HCT116 (cell line): ENCODE measurements around the gene HTRA3. TPM values are rescaled to one million over a fixed set of nuclear protein-coding genes. Genes with fewer than 3 reads are reported as not detected.

ENCODE experiments used
- ATAC-seq: fragments of 200-7000 bp; cut with Tn5 transposase; 2 replicates; pipeline ENCODE4 v1.9.1; 2020; ENCODE audit warnings: mild to moderate bottlenecking, moderate library complexity
- BruUV-seq: library from RNA; stranded (reverse); fragments of 400-500 nt; replicated peaks from 2 replicates; lab custom pipeline; 2021; lab: Mats Ljungman, UMichigan
- CTCF ChIA-PET: fragments of 300-600 bp; sonication (Branson Sonifier 250); formaldehyde crosslinking; loops from one replicate; lab custom pipeline; 2021; ENCODE audit warnings: antibody characterized with exemption; lab: Charles Lee
- POLR2A ChIA-PET: fragments of 300-600, 350-600 bp; sonication (Branson Sonifier 250); formaldehyde crosslinking; loops from one replicate; lab custom pipeline; 2021; ENCODE audit warnings: antibody characterized with exemption; lab: Charles Lee
- RAD21 ChIA-PET, 2 experiments: fragments of 300-600 bp; sonication (Branson Sonifier 250); formaldehyde crosslinking; loops; one replicate each; lab custom pipeline; 2023; ENCODE audit warnings: low total read pairs in 2 of 2; ENCODE audit not compliant: uncharacterized antibody in 2 of 2, unreplicated experiment in 2 of 2, low non-redundant PET in 1 of 2; lab: Charles Lee
- DNase-seq: peaks from one replicate; pipeline ENCODE4 v3.0.0-alpha.2; 2010; ENCODE audit warnings: low read depth, low spot score
- H2AFZ ChIP-seq: fragments of 200-600 bp; shearing (Covaris generic), sonication (generic); 2 replicates; pipeline ENCODE4 v1.6.1; 2017; ENCODE audit warnings: low read depth, mixed run types, mixed read lengths, antibody characterized with exemption, low read length; ENCODE audit not compliant: poor library complexity, severe bottlenecking
- H3K27ac ChIP-seq: 2 replicates; pipeline ENCODE4 v1.5.1; 2012; ENCODE audit warnings: low read depth, low read length
- H3K27me3 ChIP-seq: fragments of 200-600 bp; sonication (generic); 2 replicates; pipeline ENCODE4 v1.6.1; 2016; ENCODE audit warnings: mixed run types, low read length, mixed read lengths; ENCODE audit not compliant: insufficient read depth
- H3K36me3 ChIP-seq, 2 experiments: fragments of 200-500 bp in 1 of 2; fragments of 200-600 bp in 1 of 2; sonication (Bioruptor generic) in 1 of 2; sonication (generic) in 1 of 2; 2 replicates each; pipeline versions ENCODE4 v1.5.1 to v1.6.1; 2014 to 2016; ENCODE audit warnings: low read length in 2 of 2, inconsistent platforms in 1 of 2, mixed read lengths in 1 of 2, mixed run types in 1 of 2; ENCODE audit not compliant: insufficient read depth in 2 of 2, control insufficient read depth in 1 of 2
- H3K4me1 ChIP-seq, 2 experiments: fragments of 200-600 bp in 1 of 2; sonication (generic) in 1 of 2; 2 replicates each; pipeline versions ENCODE4 v1.5.1 to v1.6.1; 2012 to 2017; ENCODE audit warnings: low read length in 2 of 2, inconsistent platforms in 1 of 2, mild to moderate bottlenecking in 1 of 2, mixed read lengths in 1 of 2, mixed run types in 1 of 2, moderate library complexity in 1 of 2; ENCODE audit not compliant: insufficient read depth in 2 of 2, control insufficient read depth in 1 of 2
- H3K4me2 ChIP-seq: fragments of 200-600 bp; sonication (generic); 2 replicates; pipeline ENCODE4 v1.6.1; 2017; ENCODE audit warnings: mixed run types, low read length, mixed read lengths
- H3K4me3 ChIP-seq, 2 experiments: fragments of 200-600 bp in 1 of 2; sonication (generic) in 1 of 2; replicated peaks in 1 of 2; 2 replicates each; pipeline ENCODE4 v1.5.1; 2011 to 2016; ENCODE audit warnings: low read length in 2 of 2, control low read depth in 1 of 2, low read depth in 1 of 2, mild to moderate bottlenecking in 1 of 2, mixed read lengths in 1 of 2, mixed run types in 1 of 2
- H3K79me2 ChIP-seq: fragments of 200-600 bp; sonication (generic); 2 replicates; pipeline ENCODE4 v1.6.1; 2017; ENCODE audit warnings: mild to moderate bottlenecking, mixed run types, low read length, moderate library complexity, mixed read lengths; ENCODE audit not compliant: insufficient read depth
- H3K9ac ChIP-seq: fragments of 200-600 bp; sonication (generic); 2 replicates; pipeline ENCODE4 v1.6.1; 2016; ENCODE audit warnings: low read length, mixed read lengths
- H3K9me2 ChIP-seq: fragments of 200-600 bp; sonication (generic), shearing (Covaris generic); 2 replicates; pipeline ENCODE4 v1.6.1; 2017; ENCODE audit warnings: mixed run types, mild to moderate bottlenecking, moderate library complexity; ENCODE audit not compliant: insufficient read depth
- H3K9me3 ChIP-seq, 2 experiments: fragments of 200-500 bp in 1 of 2; fragments of 200-600 bp in 1 of 2; sonication (Bioruptor generic) in 1 of 2; sonication (generic) in 1 of 2; 2 replicates each; pipeline ENCODE4 v1.6.1; 2014 to 2017; ENCODE audit warnings: low read length in 2 of 2, mixed read lengths in 2 of 2, inconsistent platforms in 1 of 2, low read depth in 1 of 2, mild to moderate bottlenecking in 1 of 2, mixed run types in 1 of 2, moderate library complexity in 1 of 2; ENCODE audit not compliant: control insufficient read depth in 1 of 2, insufficient read depth in 1 of 2
- H4K20me1 ChIP-seq: fragments of 200-600 bp; sonication (generic), shearing (Covaris generic); 2 replicates; pipeline ENCODE4 v1.6.1; 2017; ENCODE audit warnings: mixed run types, mild to moderate bottlenecking, moderate library complexity; ENCODE audit not compliant: insufficient read depth
- ATF3 ChIP-seq: IDR thresholded peaks from 2 replicates; pipeline ENCODE4 v1.6.1; 2012
- CEBPB ChIP-seq: IDR thresholded peaks from 2 replicates; pipeline ENCODE4 v1.6.1; 2012; ENCODE audit warnings: low read depth
- CTCF ChIP-seq, 3 experiments: fragments of 200-600 bp in 1 of 3; sonication (generic) in 1 of 3; IDR thresholded peaks in 2 of 3; conservative IDR thresholded peaks in 1 of 3; 2 replicates each; pipeline ENCODE4 v1.5.1; 2012 to 2017; ENCODE audit warnings: low read depth in 2 of 3, low read length in 2 of 3, antibody characterized with exemption in 1 of 3, borderline replicate concordance in 1 of 3, control low read depth in 1 of 3, mild to moderate bottlenecking in 1 of 3, mixed read lengths in 1 of 3, mixed run types in 1 of 3, moderate library complexity in 1 of 3; ENCODE audit not compliant: insufficient read depth in 1 of 3
- EGR1 ChIP-seq: IDR thresholded peaks from 2 replicates; pipeline ENCODE4 v1.6.1; 2012; ENCODE audit warnings: low read depth
- ELF1 ChIP-seq: IDR thresholded peaks from 2 replicates; pipeline ENCODE4 v1.6.1; 2012; ENCODE audit warnings: low read depth, borderline replicate concordance
- EZH2phosphoT487 ChIP-seq: fragments of 200-600 bp; IDR thresholded peaks from 2 replicates; pipeline ENCODE4 v1.6.1; 2018; ENCODE audit warnings: antibody characterized with exemption, borderline replicate concordance
- SP1 ChIP-seq: IDR thresholded peaks from 2 replicates; pipeline ENCODE4 v1.6.1; 2012; ENCODE audit warnings: low read depth
- SRF ChIP-seq: IDR thresholded peaks from 2 replicates; pipeline ENCODE4 v1.6.1; 2012; ENCODE audit warnings: low read depth
- TCF7L2 ChIP-seq: IDR thresholded peaks from 2 replicates; pipeline ENCODE4 v1.7.0; 2011; ENCODE audit warnings: borderline replicate concordance, inconsistent platforms; ENCODE audit not compliant: insufficient read depth, insufficient read length; ENCODE audit errors: extremely low read depth
- YY1 ChIP-seq: IDR thresholded peaks from 2 replicates; pipeline ENCODE4 v1.6.1; 2011; ENCODE audit warnings: low read length, low read depth, moderate library complexity, mild to moderate bottlenecking; ENCODE audit not compliant: insufficient replicate concordance; ENCODE audit errors: extremely low read depth
- ZFX ChIP-seq: fragments of 450-650 bp; IDR thresholded peaks from 2 replicates; pipeline ENCODE4 v1.6.1; 2017
- intact Hi-C: fragments of 100-400 bp; cut with micrococcal nuclease; formaldehyde crosslinking; loops from 2 replicates; pipeline ENCODE4 v1.10.0; 2022
- total RNA-seq: library from RNA; stranded (reverse); gene quantifications from one replicate; pipeline ENCODE4 v1.2.1, GENCODE V29; 2021; ENCODE audit not compliant: unreplicated experiment

The HTRA3 gene
- total RNA-seq, 1 experiment from 2014 or later = not detected

GRCh38 chr4:8332038-8332857 is 62.7 kb downstream of the HTRA3 start:
- no peak for TF ChIP-seq SP1
- TF ChIP-seq TCF7L2 = no peak
- TF ChIP-seq ATF3 = no peak
- no peak for TF ChIP-seq ZFX
- TF ChIP-seq YY1 = no peak
- TF ChIP-seq EGR1 = no peak
- TF ChIP-seq EZH2phosphoT487 = no peak
- TF ChIP-seq ELF1 = no peak
- TF ChIP-seq, all 23 proteins: peak for 0
- intact Hi-C loops = no loop called here
- peaks cover 0 to 8% of the 10 kb centered on the region in 2 experiments; a peak in 3 of 4 replicates for H3K9me3 ChIP-seq
- H3K4me1 ChIP-seq = peaks cover 0 to 4% of the 10 kb centered on the region in 2 experiments; a peak in 1 of 4 replicates
- CTCF ChIA-PET = no interaction called here
- no peaks in the 10 kb centered on the region for H3K9me2 ChIP-seq
- no peak overlapping the region for H3K4me3 ChIP-seq
- no peaks in the 10 kb centered on the region for H4K20me1 ChIP-seq
- POLR2A ChIA-PET = no interaction called here
- H3K9ac ChIP-seq = no peak overlapping the region
- DNase-seq = no peak
- no peaks in the 10 kb centered on the region for H3K27me3 ChIP-seq
- H3K4me2 ChIP-seq = no peak overlapping the region
- H3K27ac ChIP-seq = no peak overlapping the region
- RAD21 ChIA-PET = no interaction called here
- no peaks in the 10 kb centered on the region for H3K79me2 ChIP-seq
- ATAC-seq = no peak
- H3K36me3 ChIP-seq = no peaks in the 10 kb centered on the region
- no peak overlapping the region for H2AFZ ChIP-seq
- BruUV-seq = no TSS peak

- RAD21 ChIA-PET = no interaction called here
- Histone ChIP-seq H3K27ac (no peak overlapping the region), H3K27me3 (no peaks in the 10 kb centered on the region), H3K36me3 (no peaks in the 10 kb centered on the region), H3K9me2 (no peaks in the 10 kb centered on the region), H3K4me3 (no peak overlapping the region), H3K4me2 (no peak overlapping the region), H3K4me1 (peaks cover 0 to 4% of the 10 kb centered on the region in 2 experiments; a peak in 1 of 4 replicates), H3K9ac (no peak overlapping the region), H3K79me2 (no peaks in the 10 kb centered on the region), H4K20me1 (no peaks in the 10 kb centered on the region), H3K9me3 (peaks cover 0 to 8% of the 10 kb centered on the region in 2 experiments; a peak in 3 of 4 replicates), H2AFZ (no peak overlapping the region)
- POLR2A ChIA-PET = no interaction called here
- DNase-seq (no peak), ATAC-seq (no peak)
- no TSS peak for BruUV-seq
- no peak for TF ChIP-seq YY1
- no peak for TF ChIP-seq CTCF (IDR thresholded peaks at IDR 0.05 in 2 of 3, conservative IDR thresholded peaks at IDR 0.05 in 1 of 3; ENCODE audit: borderline replicate concordance in 1 of 3, insufficient read depth in 1 of 3, low read depth in 2 of 3, low read length in 2 of 3)
- TF ChIP-seq CEBPB = no peak
- TF ChIP-seq EZH2phosphoT487 = no peak
- no peak for TF ChIP-seq SRF
- intact Hi-C loops = no loop called here
- CTCF ChIA-PET = no interaction called here
Measured at GRCh38 chr4:8332891-8333331, 63.4 kb downstream of the HTRA3 start.
